DMS114 treated with DMSO at 0.1 percent for 48 hours (cell line): ENCODE measurements around the gene DERL2.

Experiments used
- DNase-seq: peaks from one replicate; lab custom pipeline; 2025; ENCODE audit not compliant: unreplicated experiment; lab: John Stamatoyannopoulos, UW

DERL2 gene

DNA sequence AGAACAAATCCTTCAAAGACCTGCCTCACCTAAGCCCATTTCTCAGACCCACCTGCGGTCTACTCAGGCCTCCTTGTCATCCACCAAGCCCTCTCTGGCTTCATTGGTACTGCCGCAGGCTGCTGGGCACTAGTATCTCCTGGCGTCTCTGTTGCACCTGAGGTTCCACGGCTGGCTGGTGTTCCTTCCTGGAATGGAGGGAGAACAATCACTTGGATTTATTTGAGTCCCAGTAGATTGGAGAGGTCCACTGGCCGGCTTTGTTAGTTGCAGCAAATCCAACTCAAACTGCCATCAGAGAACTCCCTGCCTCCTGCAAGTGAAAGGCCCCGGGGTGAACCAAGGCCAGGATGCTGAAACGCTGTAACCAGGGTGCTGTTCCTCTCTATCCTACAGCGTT, 15.7 kb upstream of the DERL2 start:
- no peak for DNase-seq

DNA sequence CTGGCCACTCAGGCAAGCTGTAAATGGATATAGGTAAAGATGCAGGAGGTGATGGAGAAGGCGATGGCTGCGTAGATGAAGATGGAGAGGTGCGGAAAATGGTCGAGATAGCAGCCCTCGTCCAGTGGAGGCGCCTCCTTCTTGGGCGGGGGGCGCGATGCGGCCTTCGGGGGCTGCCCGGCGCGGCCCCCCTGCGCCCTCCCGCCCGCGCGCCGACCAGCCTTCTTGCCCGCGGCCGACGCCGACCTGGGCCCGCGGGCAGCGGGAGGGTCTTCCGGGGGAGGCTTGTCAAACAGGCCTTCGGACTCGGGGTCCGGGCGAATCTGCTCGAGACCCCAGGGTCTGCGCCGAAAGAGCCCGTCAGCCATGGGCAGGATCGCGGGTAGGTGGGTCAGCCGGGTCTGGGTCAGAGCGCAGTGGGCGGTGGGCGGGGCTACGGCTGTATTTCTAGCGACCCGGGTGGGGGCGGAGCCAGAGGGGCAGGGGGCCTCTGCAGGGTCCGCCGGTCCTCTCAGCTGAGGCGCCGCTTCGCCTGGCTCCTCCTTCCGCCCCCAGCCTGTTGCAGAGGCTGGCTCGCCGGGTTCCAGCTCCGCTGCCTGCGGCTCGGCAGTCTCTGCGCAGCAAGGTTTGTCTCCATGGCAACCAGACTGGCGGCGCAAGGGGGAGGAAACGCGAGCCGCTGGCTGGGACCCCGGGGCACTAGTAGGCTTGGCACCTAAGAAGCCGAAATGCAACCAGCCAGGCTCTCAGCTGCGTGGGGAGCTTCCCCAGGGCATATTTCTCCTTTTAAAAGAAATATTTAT, 14.8 kb upstream of the DERL2 start:
- peak; percentile 27 for DNase-seq

DNA sequence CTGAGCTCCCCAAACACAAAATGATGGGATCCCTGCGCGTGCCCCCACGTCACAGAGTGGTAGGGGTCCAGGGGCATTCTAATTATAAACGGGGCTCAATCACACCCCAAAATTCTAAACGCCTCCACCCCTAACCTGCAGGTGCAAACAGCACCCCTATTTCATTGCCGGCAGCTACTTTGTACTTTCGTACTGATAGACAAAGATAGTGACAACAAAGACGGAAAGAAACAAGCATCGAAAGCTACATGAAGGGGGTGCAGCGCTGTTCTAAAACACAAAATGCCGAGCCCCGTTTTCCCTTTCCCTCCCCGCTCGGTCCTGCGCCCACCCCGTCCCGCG, 14.2 kb upstream of the DERL2 start:
- no peak for DNase-seq

DNA sequence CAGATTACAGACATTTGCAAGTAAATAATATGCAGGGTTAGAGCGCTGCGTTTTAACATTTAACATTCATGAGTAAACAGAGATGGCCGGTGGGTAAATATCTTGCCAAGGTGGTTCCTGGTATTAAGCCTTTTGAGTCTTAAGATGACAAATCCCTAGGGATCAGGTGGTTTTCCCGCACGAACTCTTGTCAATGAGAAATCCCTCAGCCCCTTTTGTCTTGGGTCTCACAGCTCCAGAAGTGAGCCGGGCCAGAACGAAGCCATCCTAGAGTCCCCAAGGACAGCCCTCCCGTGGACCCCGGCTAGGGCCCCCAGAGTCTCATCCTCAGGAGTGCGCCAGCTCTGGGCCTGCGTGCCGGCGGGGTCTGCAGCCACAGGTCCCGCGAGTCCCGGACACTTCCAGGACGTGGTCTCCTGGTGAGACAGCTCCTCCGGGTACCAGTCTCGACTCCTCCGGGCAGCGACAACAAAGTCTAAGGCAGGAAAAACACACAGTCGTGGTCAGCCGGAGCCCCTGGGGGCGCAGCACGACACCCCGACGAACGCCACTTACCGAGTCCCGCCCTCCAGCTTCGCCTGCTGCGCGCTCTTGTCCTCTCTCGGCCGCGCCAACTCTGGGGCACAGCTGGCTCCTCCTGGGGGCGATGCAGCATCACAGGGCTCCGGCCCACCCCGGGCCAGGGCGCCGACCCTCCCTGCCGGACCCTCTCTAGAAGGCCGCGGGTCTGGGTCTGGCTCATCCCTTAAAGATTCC, 13.7 kb upstream of the DERL2 start:
- DNase-seq = peak; percentile 22

DNA sequence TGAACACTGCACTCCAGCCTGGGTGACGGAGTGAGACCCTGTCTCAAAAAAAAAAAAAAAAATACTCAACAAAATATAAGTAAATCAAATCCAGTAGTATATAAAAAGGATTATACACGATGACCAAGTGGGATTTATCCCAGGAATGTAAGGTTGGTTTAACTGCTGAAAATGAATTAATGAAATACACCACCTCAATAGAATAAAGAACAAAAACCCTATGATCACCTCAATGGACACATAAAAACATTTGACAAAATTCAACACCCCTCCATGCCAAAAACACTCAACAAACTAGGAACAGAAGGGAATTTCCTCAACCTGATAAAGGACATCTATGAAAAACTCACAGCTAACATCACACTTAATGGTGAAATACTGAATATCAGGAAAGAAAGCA, 7.0 kb upstream of the DERL2 start:
- no peak for DNase-seq

DNA sequence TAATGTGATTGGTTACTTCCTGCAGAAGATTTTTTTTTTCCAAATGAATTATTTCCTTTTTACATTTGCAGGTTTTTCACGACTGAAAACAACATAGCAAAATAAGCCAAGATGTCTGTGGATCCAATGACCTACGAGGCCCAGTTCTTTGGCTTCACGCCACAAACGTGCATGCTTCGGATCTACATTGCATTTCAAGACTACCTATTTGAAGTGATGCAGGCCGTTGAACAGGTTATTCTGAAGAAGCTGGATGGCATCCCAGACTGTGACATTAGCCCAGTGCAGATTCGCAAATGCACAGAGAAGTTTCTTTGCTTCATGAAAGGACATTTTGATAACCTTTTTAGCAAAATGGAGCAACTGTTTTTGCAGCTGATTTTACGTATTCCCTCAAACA, 2.8 kb upstream of the DERL2 start:
- DNase-seq = no peak

GRCh38 chr17:5486206-5487124, 487 bp upstream of the DERL2 start, which contains the start of gene MIS12:
Gene MIS12, plus strand, starts transcription at chr17:5486566. Its CDS starts 2,297 bp downstream, at chr17:5488863.
- DNase-seq = peak; percentile 98

DNA sequence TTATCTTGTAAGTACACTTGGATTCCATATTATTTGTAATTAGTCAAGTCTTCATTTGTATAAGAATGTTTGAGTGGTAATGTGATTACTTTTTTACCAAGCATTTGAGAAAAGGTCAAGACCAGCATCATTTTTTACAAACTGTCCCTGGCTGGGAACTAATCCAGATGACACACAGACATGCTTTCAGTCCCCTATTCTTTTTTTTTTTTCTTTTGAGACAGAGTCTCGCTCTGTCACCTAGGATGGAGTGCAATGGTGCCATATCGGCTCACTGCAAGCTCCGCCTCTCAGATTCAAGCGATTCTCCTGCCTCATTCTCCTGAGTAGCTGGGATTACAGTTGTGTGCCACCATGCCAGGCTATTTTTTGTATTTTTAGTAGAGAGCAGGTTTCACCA, 4.5 kb downstream of the DERL2 start:
- DNase-seq = no peak

DNA sequence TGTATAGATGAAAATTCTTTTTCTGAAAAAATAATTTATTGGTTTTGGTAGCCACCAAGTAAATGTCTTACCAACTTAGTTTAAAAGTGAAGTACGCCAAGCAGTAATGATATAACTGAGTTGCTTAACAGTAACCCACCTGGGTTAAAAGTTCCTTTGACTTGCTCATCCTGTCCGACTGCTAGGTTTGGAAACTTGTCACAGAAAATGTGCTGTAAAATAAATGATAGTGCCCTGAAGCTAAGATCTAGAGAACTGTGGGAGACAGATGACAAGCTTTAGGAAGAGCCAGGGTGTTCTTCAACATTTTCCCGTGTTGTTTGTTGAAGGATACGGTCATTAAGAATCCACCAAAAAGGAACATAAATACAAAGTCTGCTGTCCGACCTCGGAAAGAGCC, 5.0 kb downstream of the DERL2 start:
- no peak for DNase-seq

DNA sequence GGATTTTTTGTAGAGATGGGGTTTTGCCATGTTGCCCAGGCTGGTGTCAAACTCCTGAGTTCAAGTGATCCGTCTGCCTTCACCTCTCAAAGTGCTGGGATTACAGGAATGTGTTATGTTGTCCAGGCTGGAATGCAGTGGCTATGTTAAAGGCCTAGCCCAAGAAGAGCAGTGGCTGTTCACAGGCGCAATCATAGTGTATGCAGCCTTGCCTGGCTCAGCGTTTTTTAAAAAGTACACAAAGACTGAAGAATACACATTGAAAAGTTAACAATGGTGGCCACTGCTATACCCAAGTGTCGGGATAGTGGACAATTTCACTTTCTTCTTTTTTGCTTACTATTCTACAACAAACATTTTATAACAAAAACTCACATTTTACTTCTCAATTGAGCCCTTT, 7.0 kb downstream of the DERL2 start:
- no peak for DNase-seq

GRCh38 chr17:5473906-5474305, 12.1 kb downstream of the DERL2 start:
- DNase-seq = no peak

DNA sequence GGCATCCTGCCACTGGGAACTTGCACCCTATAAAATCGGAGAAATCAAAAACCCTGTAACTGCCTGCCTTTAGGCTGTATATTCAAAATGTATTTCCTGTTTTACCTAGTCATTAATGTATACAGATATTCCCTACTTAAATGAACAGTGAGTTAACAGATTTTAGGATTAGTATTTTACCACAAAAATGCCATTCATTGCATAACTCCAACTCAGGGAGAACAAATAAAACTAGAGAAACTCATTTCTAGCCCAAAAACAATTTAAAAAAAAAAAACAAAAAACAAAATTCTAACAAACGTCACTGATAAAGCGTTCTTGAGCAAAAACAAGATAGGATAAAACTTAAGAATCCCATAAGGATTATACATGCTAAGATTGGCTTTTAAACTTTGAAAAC, 13.5 kb downstream of the DERL2 start:
- DNase-seq = no peak

DNA sequence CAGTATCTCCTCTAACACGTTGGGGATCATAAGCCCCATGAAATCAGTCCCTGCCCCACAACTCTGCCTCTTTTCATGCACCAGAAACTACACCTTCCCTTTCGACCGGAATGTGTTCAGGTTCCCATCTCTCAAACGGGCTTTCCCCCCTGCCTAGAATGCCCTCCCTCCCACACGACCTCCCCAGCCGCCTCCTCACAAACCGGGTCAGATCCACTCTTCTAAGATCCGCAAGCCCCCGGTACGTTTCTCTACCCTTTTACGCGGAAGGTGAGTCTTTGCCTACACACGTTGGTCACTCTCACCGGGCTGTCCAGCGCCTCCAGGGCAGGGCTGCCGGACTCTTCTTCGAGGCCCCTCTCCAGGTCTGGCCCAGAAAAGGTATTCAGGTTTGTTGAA, 17.9 kb downstream of the DERL2 start:
- no peak for DNase-seq

GRCh38 chr17:5467416-5467815, 18.6 kb downstream of the DERL2 start:
- no peak for DNase-seq

DNA sequence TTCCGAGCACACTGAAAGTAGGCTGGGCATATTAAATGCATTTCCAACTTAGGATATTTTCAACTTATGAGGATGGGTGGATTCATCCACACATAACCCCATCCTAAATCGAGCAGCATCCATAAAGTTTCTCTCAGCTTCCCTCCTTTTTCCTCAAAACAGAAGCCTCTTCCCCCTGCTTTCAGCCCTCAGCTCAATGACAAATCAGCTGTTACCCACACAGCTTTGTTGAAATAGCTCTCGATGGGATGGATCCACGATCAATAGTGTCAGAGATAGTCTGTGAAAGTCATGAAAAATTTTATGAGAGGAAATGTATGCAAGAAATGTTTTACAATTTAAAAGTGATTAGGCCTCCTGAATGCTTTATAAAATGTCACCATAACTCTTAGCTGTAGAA, 19.7 kb downstream of the DERL2 start:
- no peak for DNase-seq

DNA sequence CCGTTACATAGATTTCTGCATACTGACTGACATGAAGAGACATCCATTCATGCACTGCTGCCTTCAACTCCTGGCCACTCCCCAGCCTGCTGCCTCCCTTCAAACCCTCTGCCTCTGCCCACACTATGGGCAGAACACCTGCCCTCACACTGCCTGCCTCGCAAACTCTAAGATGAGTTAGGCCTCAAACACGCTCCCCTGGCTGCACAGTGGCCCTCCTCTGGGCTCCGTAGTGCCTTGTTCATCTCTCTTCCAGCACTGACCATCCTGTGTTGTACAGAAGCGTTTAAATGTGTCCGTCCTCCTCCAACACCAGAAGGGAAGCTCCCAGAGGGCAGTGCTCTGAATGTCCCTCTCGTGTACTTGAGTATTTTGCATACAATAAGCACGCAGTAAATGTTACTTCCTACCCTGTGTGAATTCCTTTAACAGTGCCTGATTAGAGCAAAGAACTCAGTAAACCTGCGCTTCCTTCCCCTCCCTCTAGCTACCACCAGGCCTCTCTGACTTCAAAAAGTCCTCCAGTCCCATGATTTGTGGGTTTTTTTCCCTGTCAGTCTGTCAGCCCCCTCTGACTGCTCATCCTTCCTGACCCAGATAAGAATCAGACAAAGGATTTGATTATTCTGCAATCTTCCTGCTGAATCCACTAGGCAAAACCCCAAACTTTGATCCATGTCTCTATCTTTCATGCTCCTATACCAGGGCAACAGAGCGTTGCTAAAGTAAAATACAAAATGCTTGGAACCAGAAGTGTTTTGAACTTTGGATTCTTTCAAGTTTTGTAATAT, 21.1 kb downstream of the DERL2 start:
- no peak for DNase-seq

DNA sequence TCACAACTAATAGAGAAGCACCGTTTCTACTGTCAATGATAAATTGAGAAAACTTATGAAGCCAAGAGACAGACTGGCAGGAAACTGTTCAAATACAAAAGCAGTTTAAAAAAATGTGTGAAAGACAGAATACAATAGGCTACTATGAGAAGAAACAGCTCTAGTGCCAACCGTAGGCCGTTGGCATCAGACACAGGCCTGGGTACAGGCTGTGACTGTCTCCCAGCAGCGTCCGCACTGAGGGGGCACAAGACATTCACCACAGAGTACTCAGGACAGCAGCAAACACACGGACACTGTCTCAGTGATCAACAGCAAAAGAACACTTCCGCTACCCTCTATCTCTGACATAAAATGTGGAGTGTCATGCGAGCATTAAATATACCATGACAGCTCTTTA, 39.2 kb downstream of the DERL2 start:
- no peak for DNase-seq

GRCh38 chr17:5444209-5444608, 41.8 kb downstream of the DERL2 start:
- DNase-seq = no peak

DNA sequence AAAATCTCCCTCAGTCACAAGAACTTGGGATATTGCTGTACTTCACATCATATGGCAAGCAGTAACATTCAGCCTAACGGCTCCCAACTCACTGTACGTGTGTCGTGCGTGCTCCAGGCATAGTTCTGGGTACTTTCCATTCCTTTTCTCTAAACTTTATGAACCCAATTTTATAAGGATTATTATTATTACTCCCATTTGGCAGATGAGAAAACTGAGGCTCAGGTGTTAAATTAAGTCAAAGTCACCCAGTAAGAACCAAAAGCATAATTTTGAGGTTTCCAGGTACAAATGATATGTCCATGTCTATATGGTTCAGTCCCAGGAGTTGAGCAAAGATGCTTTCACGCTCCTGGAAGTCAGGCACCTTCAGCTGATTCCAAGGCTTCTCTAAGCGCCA, 42.2 kb downstream of the DERL2 start:
- DNase-seq = no peak

DNA sequence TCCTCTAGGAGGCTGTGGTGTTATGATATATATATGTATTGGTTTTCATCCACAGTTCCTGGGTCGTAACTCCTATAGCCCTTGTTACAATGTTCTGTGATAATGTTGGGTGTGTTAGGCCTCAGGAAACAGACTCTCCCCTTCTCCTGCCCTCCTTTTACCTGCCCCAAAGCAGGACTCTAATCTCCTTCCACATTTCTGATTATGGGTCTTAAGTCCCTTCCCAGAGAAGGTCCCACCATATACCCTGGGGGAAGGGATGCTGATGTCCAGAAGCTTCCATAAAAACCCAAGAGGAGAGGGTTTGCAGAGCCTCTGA, 46.6 kb downstream of the DERL2 start:
- DNase-seq = no peak
